Measurements from ENCODE around the gene RNU7-1.
A peak's percentile ranks its signal among the peaks of the same experiment; 100 is the strongest.

RNU7-1 gene

GRCh38 chr12:6970096-6970527, 26.5 kb downstream of the RNU7-1 start:
- H3K4me1 Mint-ChIP-seq, result peaks cover 34% of the 10 kb centered on the region
- H3K27me3 Mint-ChIP-seq (ENCODE audit: low read depth), result no peaks in the 10 kb centered on the region
- H3K27ac Mint-ChIP-seq, result peak overlapping the region; percentile 83 to 98 (median 97)
- peak overlapping the region; percentile 99 to 100 (median 100) for H3K4me3 Mint-ChIP-seq
- peaks cover 43% of the 10 kb centered on the region for H3K36me3 Mint-ChIP-seq (ENCODE audit: low read depth)
- H3K9me3 Mint-ChIP-seq, result no peaks in the 10 kb centered on the region
- no peak for TF ChIP-seq CTCF (IDR thresholded peaks at IDR 0.05; ENCODE audit: unreplicated experiment in 3 of 3)

DNA sequence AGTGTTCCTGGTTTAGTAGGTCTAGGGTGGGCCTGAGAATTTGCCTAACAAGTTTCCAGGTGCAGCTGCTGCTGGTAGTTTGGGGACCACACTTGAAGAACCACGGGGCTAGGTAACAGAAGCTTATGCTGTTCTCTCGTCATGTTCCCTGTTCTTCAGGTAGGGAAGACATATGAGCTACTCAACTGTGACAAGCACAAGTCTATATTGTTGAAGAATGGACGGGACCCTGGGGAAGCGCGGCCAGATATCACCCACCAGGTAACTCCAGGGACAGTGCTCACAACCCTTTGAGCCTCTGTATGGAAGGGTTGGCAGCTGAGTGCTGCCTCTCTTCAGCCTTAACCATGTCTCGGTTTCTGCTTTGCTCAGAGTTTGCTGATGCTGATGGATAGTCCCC, 30.6 kb downstream of the RNU7-1 start:
- Mint-ChIP-seq H3K27ac (no peak overlapping the region), H3K9me3 (no peaks in the 10 kb centered on the region), H3K27me3 (ENCODE audit: low read depth) (no peaks in the 10 kb centered on the region), H3K36me3 (ENCODE audit: low read depth) (peaks cover 47% of the 10 kb centered on the region), H3K4me3 (peak overlapping the region; percentile 65 to 100 (median 77)), H3K4me1 (peaks cover 20% of the 10 kb centered on the region)
- TF ChIP-seq CTCF (IDR thresholded peaks at IDR 0.05; ENCODE audit: unreplicated experiment in 3 of 3), result no peak

DNA sequence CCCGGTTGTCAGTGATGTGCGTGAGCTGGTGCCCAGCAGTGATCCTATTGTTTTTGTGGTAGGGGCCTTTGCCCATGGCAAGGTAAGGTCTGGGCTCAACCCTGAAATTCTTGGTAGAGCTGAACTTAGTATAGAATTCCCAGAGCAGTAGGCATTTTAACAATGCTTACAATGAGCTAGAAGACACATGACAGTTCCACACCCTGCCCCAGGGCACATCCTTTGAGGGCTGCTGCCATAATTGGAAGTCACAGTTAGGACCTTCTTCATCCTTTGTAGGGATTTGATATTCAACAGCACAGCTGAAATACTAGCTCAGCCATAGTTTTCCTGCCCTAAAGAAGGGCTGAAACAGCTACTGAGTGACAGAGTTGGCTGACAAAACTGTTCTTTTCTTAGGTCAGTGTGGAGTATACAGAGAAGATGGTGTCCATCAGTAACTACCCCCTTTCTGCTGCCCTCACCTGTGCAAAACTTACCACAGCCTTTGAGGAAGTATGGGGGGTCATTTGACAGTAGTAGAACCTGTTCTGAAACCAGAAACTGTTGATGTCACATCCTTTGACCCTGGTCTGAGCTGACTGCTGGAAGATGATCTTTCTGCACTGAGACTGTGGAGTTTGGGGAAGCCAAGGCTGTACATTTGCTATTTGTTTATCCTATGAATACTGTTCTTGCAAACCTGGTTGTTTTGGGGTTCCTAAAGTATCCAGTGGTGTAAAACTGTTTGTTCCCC, 31.8 kb downstream of the RNU7-1 start:
- Mint-ChIP-seq H3K27me3 (ENCODE audit: low read depth) (no peaks in the 10 kb centered on the region), H3K4me3 (no peak overlapping the region), H3K9me3 (no peaks in the 10 kb centered on the region), H3K27ac (no peak overlapping the region), H3K36me3 (ENCODE audit: low read depth) (peaks cover 51% of the 10 kb centered on the region), H3K4me1 (peaks cover 17% of the 10 kb centered on the region)
- no peak for TF ChIP-seq CTCF (IDR thresholded peaks at IDR 0.05; ENCODE audit: unreplicated experiment in 3 of 3)

GRCh38 chr12:6977653-6978052, 34.0 kb downstream of the RNU7-1 start:
- H3K36me3 Mint-ChIP-seq (ENCODE audit: low read depth), result peaks cover 68% of the 10 kb centered on the region
- no peaks in the 10 kb centered on the region for H3K4me1 Mint-ChIP-seq
- no peak overlapping the region for H3K4me3 Mint-ChIP-seq
- no peak for TF ChIP-seq CTCF (IDR thresholded peaks at IDR 0.05; ENCODE audit: unreplicated experiment in 3 of 3)
- H3K27me3 Mint-ChIP-seq (ENCODE audit: low read depth), result no peaks in the 10 kb centered on the region
- no peak overlapping the region for H3K27ac Mint-ChIP-seq
- H3K9me3 Mint-ChIP-seq, result no peaks in the 10 kb centered on the region

GRCh38 chr12:6978188-6978587, 34.6 kb downstream of the RNU7-1 start:
- no peaks in the 10 kb centered on the region for H3K4me1 Mint-ChIP-seq
- no peak overlapping the region for H3K27ac Mint-ChIP-seq
- peaks cover 71% of the 10 kb centered on the region for H3K36me3 Mint-ChIP-seq (ENCODE audit: low read depth)
- TF ChIP-seq CTCF (IDR thresholded peaks at IDR 0.05; ENCODE audit: unreplicated experiment in 3 of 3), result no peak
- no peak overlapping the region for H3K4me3 Mint-ChIP-seq
- H3K9me3 Mint-ChIP-seq, result no peaks in the 10 kb centered on the region
- no peaks in the 10 kb centered on the region for H3K27me3 Mint-ChIP-seq (ENCODE audit: low read depth)

GRCh38 chr12:6978611-6979011, 35.0 kb downstream of the RNU7-1 start:
- no peak for TF ChIP-seq CTCF (IDR thresholded peaks at IDR 0.05; ENCODE audit: unreplicated experiment in 3 of 3)
- peaks cover 69% of the 10 kb centered on the region for H3K36me3 Mint-ChIP-seq (ENCODE audit: low read depth)
- H3K4me1 Mint-ChIP-seq, result no peaks in the 10 kb centered on the region
- no peak overlapping the region for H3K4me3 Mint-ChIP-seq
- H3K27ac Mint-ChIP-seq, result no peak overlapping the region
- H3K9me3 Mint-ChIP-seq, result no peaks in the 10 kb centered on the region
- H3K27me3 Mint-ChIP-seq (ENCODE audit: low read depth), result no peaks in the 10 kb centered on the region

Data from nephron (organoid).